G401 (cell line): ENCODE measurements around the gene RTN3. TPM values are rescaled to one million over a fixed set of nuclear protein-coding genes. Genes with fewer than 3 reads are reported as not detected.
A peak's percentile ranks its signal among the peaks of the same experiment; 100 is the strongest.

ENCODE experiments used
- DNase-seq: peaks from one replicate; pipeline ENCODE4 v3.0.0-alpha.2; 2015; ENCODE audit warnings: low spot score
- in situ Hi-C: cut with HindIII; loops from 2 replicates; pipeline ENCODE4 v1.10.0; 2016; ENCODE audit warnings: low sequenced_read_pairs, mixed read lengths
- total RNA-seq: library from RNA; depleted of rRNA; stranded (reverse); fragments of >200 nt; shearing (Covaris generic); gene quantifications from 2 replicates; pipeline ENCODE4 v1.2.3, GENCODE V29; 2014

Gene RTN3
- total RNA-seq, 1 experiment from 2014 or later = 80.5 TPM

GRCh38 chr11:63719001-63719400 lies 37.7 kb downstream of the RTN3 start:
- in situ Hi-C loops = no loop called here
- DNase-seq = no peak

- DNase-seq = peak; percentile 61
- in situ Hi-C loops = no loop called here
Measured at GRCh38 chr11:63719987-63720386, 38.7 kb downstream of the RTN3 start.

GRCh38 chr11:63720611-63721010 lies 39.3 kb downstream of the RTN3 start:
- in situ Hi-C loops = no loop called here
- DNase-seq = no peak

GRCh38 chr11:63729326-63729725 lies 48.0 kb downstream of the RTN3 start:
- in situ Hi-C loops = no loop called here

GRCh38 chr11:63736864-63737263 lies 55.6 kb downstream of the RTN3 start:
- in situ Hi-C loops = no loop called here
- DNase-seq = no peak

More at GRCh38 chr11:63729326-63729725, 48.0 kb downstream of the RTN3 start:
- DNase-seq = no peak

GRCh38 chr11:63737718-63738117 lies 56.4 kb downstream of the RTN3 start:
- in situ Hi-C loops = no loop called here
- DNase-seq = no peak

- peak; percentile 89 for DNase-seq
- in situ Hi-C loops = no loop called here
Measured at GRCh38 chr11:63738720-63739360, 57.5 kb downstream of the RTN3 start.

GRCh38 chr11:63745304-63746170 lies 64.2 kb downstream of the RTN3 start:
- in situ Hi-C loops = no loop called here
- DNase-seq = peak; percentile 54

- in situ Hi-C loops = no loop called here
- DNase-seq = no peak
Measured at GRCh38 chr11:63747011-63747410, 65.7 kb downstream of the RTN3 start.

- in situ Hi-C loops = no loop called here
- no peak for DNase-seq
Measured at GRCh38 chr11:63749624-63750023, 68.3 kb downstream of the RTN3 start.

GRCh38 chr11:63756919-63757761 lies 75.8 kb downstream of the RTN3 start:
- in situ Hi-C loops = no loop called here
- DNase-seq = no peak

GRCh38 chr11:63760487-63761079 lies 79.3 kb downstream of the RTN3 start:
- in situ Hi-C loops = no loop called here
- no peak for DNase-seq

- DNase-seq = no peak
- in situ Hi-C loops = no loop called here
Measured at GRCh38 chr11:63761188-63761587, 79.9 kb downstream of the RTN3 start.

- no peak for DNase-seq
- in situ Hi-C loops = no loop called here
Measured at GRCh38 chr11:63761931-63762653, 80.8 kb downstream of the RTN3 start.

GRCh38 chr11:63762654-63763495 lies 81.6 kb downstream of the RTN3 start:
- in situ Hi-C loops = no loop called here
- DNase-seq = peak; percentile 38

GRCh38 chr11:63763496-63764339 lies 82.4 kb downstream of the RTN3 start:
- in situ Hi-C loops = no loop called here
- DNase-seq = no peak

GRCh38 chr11:63764340-63764678 lies 83.0 kb downstream of the RTN3 start:
- in situ Hi-C loops = no loop called here
- no peak for DNase-seq
